Testis (tissue), 3 donors: ENCODE measurements around the gene RASL11A. TPM values are rescaled to one million over a fixed set of nuclear protein-coding genes. Genes with fewer than 3 reads are reported as not detected.
A peak's percentile ranks its signal among the peaks of the same experiment; 100 is the strongest.

Experiments used
- DNase-seq: peaks from one replicate; pipeline ENCODE4 v3.0.0-alpha.2; 2019
- H3K27ac ChIP-seq, 2 donors: fragments of 200-600 bp; sonication (generic); one replicate each; pipeline ENCODE4 v1.5.1; 2019
- H3K27me3 ChIP-seq: fragments of 200-600 bp; sonication (generic); one replicate; pipeline ENCODE4 v1.5.1; 2019
- H3K36me3 ChIP-seq: fragments of 200-600 bp; sonication (generic); one replicate; pipeline ENCODE4 v1.5.1; 2017; ENCODE audit warnings: low read depth; ENCODE audit errors: missing control alignments
- H3K4me1 ChIP-seq: fragments of 200-600 bp; sonication (generic); one replicate; pipeline ENCODE4 v1.5.1; 2019
- H3K4me3 ChIP-seq, 2 donors: fragments of 200-600 bp; sonication (generic); one replicate each; pipeline ENCODE4 v1.5.1; 2017 to 2019
- H3K9me3 ChIP-seq: fragments of 200-600 bp; sonication (generic); one replicate; pipeline ENCODE4 v1.5.1; 2017
- CTCF ChIP-seq, 3 experiments: fragments of 450-650 bp in 2 of 3; fragments of 200-600 bp in 1 of 3; sonication (generic) in 1 of 3; IDR thresholded peaks; one replicate each; pipeline ENCODE4 v1.5.1; 2016 to 2019; ENCODE audit warnings: antibody characterized with exemption in 3 of 3, mild to moderate bottlenecking in 2 of 3, moderate library complexity in 1 of 3
- POLR2A ChIP-seq: fragments of 450-650 bp; IDR thresholded peaks from one replicate; pipeline ENCODE4 v1.6.1; 2017; ENCODE audit warnings: antibody characterized with exemption, mild to moderate bottlenecking, moderate library complexity
- WGBS, 2 donors: methylation state at CpG; one replicate each; pipeline ENCODE4 v1.1.5; 2018; 5-methylcytosine and 5-hydroxymethylcytosine counted together
- intact Hi-C: fragments of 100-400 bp; cut with DNase I; formaldehyde crosslinking; loops from one replicate; pipeline ENCODE4 v1.15.1; 2023; ENCODE audit warnings: low total_unique reads
- polyA plus RNA-seq: library from polyadenylated mRNA; stranded (reverse); fragments of 350-450 nt; fragmentation: Illumina TruSeq; extraction: RNeasy Lipid Tissue Mini Kit (QIAGEN cat#74804); gene quantifications from one replicate; pipeline ENCODE4 v1.2.3, GENCODE V29; 2014; ENCODE audit warnings: low read depth, low replicate concordance; ENCODE audit not compliant: insufficient read depth
- total RNA-seq, 2 donors: library from RNA; depleted of rRNA; stranded (reverse); fragments of >200 nt; gene quantifications; one replicate each; pipeline ENCODE4 v1.2.3, GENCODE V29; 2016

Gene RASL11A
- total and polyA plus RNA-seq, 3 donors from 2014 or later = 8.2 to 11.8 (median 10.0) TPM

- Histone ChIP-seq H3K4me3 (no peak overlapping the region), H3K9me3 (no peaks in the 10 kb centered on the region), H3K27me3 (no peaks in the 10 kb centered on the region), H3K27ac (no peak overlapping the region), H3K36me3 (no peaks in the 10 kb centered on the region), H3K4me1 (no peaks in the 10 kb centered on the region)
- 35 to 60% methylated on average over 1 of the region's 1 CpG for WGBS, 2 donors
- intact Hi-C loops = no loop called here
- TF ChIP-seq CTCF (IDR thresholded peaks at IDR 0.05) = no peak
- no peak for TF ChIP-seq POLR2A
- DNase-seq = no peak
Observed at GRCh38 chr13:27264648-27265047, 6.0 kb upstream of the RASL11A start.

- no peak for TF ChIP-seq POLR2A
- TF ChIP-seq CTCF (IDR thresholded peaks at IDR 0.05) = no peak
Observed at GRCh38 chr13:27266917-27267316, 3.7 kb upstream of the RASL11A start.

GRCh38 chr13:27267596-27267995 is 3.0 kb upstream of the RASL11A start:
- peaks cover 12% of the 10 kb centered on the region for H3K4me1 ChIP-seq
- 76 to 82% methylated on average over 2 of the region's 2 CpGs for WGBS, 2 donors
- intact Hi-C loops = no loop called here
- no peaks in the 10 kb centered on the region for H3K9me3 ChIP-seq
- no peaks in the 10 kb centered on the region for H3K27me3 ChIP-seq
- no peak for DNase-seq
- H3K36me3 ChIP-seq = no peaks in the 10 kb centered on the region
- no peak overlapping the region for H3K4me3 ChIP-seq
- no peak overlapping the region for H3K27ac ChIP-seq
- no peak for TF ChIP-seq CTCF (IDR thresholded peaks at IDR 0.05)
- no peak for TF ChIP-seq POLR2A

More at GRCh38 chr13:27266917-27267316, 3.7 kb upstream of the RASL11A start:
- no peak for DNase-seq
- intact Hi-C loops = no loop called here
- H3K9me3 ChIP-seq = no peaks in the 10 kb centered on the region
- no peak overlapping the region for H3K4me3 ChIP-seq
- no peak overlapping the region for H3K27ac ChIP-seq
- no peaks in the 10 kb centered on the region for H3K27me3 ChIP-seq
- no peaks in the 10 kb centered on the region for H3K36me3 ChIP-seq
- H3K4me1 ChIP-seq = peaks cover 7% of the 10 kb centered on the region
- WGBS, 2 donors = 83 to 87% methylated on average over 2 of the region's 2 CpGs

GRCh38 chr13:27269114-27269665 is 1.4 kb upstream of the RASL11A start:
- Histone ChIP-seq H3K4me1 (peaks cover 25% of the 10 kb centered on the region), H3K36me3 (no peaks in the 10 kb centered on the region), H3K9me3 (no peaks in the 10 kb centered on the region), H3K27ac (no peak overlapping the region), H3K4me3 (no peak overlapping the region), H3K27me3 (no peaks in the 10 kb centered on the region)
- TF ChIP-seq POLR2A (no peak), CTCF (IDR thresholded peaks at IDR 0.05) (no peak)
- 60 to 73% methylated on average over 2 of the region's 2 CpGs for WGBS, 2 donors
- intact Hi-C loops = no loop called here
- DNase-seq = no peak

- DNase-seq = no peak
- Histone ChIP-seq H3K4me3 (peak overlapping the region; percentile 75 to 78), H3K9me3 (no peaks in the 10 kb centered on the region), H3K27ac (peak overlapping the region; percentile 21 to 91), H3K4me1 (peaks cover 37% of the 10 kb centered on the region), H3K36me3 (no peaks in the 10 kb centered on the region), H3K27me3 (no peaks in the 10 kb centered on the region)
- WGBS, 2 donors = 21 to 36% methylated on average over 15 of the region's 15 CpGs
- intact Hi-C loops = no loop called here
- TF ChIP-seq POLR2A = no peak
- no peak for TF ChIP-seq CTCF (IDR thresholded peaks at IDR 0.05)
Observed at GRCh38 chr13:27271570-27272096, 1.0 kb downstream of the RASL11A start.
